Activated naive CD4-positive, alpha-beta T cell treated with anti-CD3 and anti-CD28 coated beads, Interleukin-2, amount 50 U/mL, for 72 hours (primary cell): Measurements from ENCODE around the gene INSYN2B. TPM values are rescaled to one million over a fixed set of nuclear protein-coding genes. Genes with fewer than 3 reads are reported as not detected.

ENCODE experiments used
- ATAC-seq, 2 donors: fragments of 150-1000 bp; cut with Tn5 transposase; 2 replicates each; pipeline ENCODE4 v1.10.0; 2021; ENCODE audit warnings: mild to moderate bottlenecking in 2 of 2, moderate library complexity in 2 of 2
- DNase-seq, 2 donors: peaks; one replicate each; pipeline ENCODE4 v3.0.0; 2021 to 2022; ENCODE audit warnings: low spot score in 2 of 2
- H3K27ac Mint-ChIP-seq, 2 donors: one replicate each; pipeline ENCODE4 v1.8.0; 2022; ENCODE audit warnings: mild to moderate bottlenecking in 2 of 2, mixed read lengths in 2 of 2
- H3K36me3 Mint-ChIP-seq, 2 donors: one replicate each; pipeline ENCODE4 v1.8.0; 2022; ENCODE audit warnings: mixed read lengths in 2 of 2
- H3K9me3 Mint-ChIP-seq, 2 donors: one replicate each; pipeline ENCODE4 v1.8.0; 2022; ENCODE audit warnings: mixed read lengths in 2 of 2
- total RNA-seq, 2 donors: library from RNA; stranded (reverse); gene quantifications; one replicate each; pipeline ENCODE4 v1.2.3, GENCODE V29; 2022

The INSYN2B gene
- total RNA-seq, 2 donors from 2014 or later = not detected

DNA sequence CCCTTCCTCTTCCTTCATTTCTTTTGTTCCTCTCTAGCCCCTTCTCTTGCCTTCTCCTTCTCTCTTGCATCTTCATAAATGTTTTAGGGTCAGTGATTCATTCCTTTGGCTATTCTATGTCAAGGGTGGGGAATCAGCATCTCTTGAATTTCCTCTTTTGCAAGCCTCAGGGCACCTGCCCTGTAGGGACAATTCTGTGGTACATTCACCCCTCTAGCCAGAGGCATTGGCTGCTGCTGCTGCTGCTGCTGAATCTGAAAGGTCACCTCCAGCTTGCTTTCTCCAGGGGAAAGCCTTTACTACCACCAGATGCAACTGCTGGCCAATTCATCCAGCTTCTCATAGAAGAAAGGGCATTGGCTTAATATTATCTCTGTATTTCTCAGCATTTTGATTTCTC lies 87.3 kb downstream of the INSYN2B start:
- Mint-ChIP-seq H3K27ac (peak overlapping the region in 1 of 2 donors; percentile 3), H3K36me3 (peaks cover 0 to 9% of the 10 kb centered on the region in 2 donors), H3K9me3 (peaks cover 0 to 5% of the 10 kb centered on the region in 2 donors)
- DNase-seq = no peak
- no peak for ATAC-seq

DNA sequence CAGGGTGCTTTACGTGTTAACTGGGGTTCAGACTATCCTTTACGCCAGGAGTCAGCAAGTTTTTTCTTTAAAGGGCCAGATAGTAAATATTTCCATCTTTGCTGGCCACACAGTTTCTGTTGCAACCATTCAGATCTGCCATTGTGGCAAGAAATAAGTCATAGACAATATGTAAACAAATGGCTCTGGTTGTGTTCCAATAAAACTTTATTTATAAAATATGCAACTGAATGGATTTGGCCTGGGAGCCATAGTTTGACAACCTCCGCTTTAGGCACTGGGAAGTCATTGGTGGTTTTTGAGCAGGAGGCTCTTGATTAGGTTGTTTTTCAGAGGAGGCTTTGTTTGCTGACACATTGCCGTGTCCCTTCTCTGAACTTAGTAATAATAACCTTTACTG lies 90.7 kb downstream of the INSYN2B start:
- Mint-ChIP-seq H3K36me3 (no peaks in the 10 kb centered on the region), H3K9me3 (peaks cover 0 to 5% of the 10 kb centered on the region in 2 donors), H3K27ac (no peak overlapping the region)
- no peak for ATAC-seq
- DNase-seq = no peak

DNA sequence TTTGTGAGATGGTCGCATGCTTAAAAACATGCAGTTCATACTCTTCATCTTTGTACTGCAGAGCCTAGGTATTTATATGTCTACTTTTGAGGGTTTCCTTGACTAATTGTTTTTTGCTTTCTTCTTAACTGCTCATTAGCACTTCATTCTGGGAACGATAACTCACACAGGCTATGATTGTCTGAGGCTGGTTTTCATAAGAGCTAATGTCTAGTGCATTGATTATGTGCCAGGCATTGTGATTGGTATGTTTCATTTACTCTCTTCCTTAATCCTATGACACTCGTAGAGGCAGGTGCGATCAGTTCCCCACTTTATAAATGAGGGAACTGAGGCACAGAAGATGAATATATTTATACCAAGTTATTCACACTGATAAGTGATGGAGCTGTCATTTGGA lies 93.6 kb downstream of the INSYN2B start:
- DNase-seq (no peak), ATAC-seq (no peak)
- no peak overlapping the region for H3K27ac Mint-ChIP-seq
- H3K9me3 Mint-ChIP-seq = peaks cover 0 to 5% of the 10 kb centered on the region in 2 donors
- H3K36me3 Mint-ChIP-seq = peaks cover 0 to 8% of the 10 kb centered on the region in 2 donors

DNA sequence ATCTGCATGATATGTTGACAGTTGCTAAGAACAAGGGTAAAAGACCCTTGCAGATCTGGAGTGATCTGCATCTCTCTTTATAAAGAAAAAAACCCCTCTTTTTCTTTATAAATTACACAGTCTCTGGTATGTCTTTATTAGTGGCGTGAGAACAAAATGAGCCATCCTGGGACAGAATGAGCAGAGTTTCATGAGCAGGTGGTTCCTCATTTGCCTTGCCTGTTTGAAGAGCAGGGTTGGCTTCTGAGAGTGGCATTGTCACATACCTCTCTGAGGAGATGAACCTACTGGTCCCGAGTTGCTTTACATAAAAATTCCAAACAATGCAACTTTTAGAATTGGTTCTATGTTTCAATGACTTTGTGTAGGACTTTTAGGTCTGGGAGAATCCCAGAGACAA lies 94.3 kb downstream of the INSYN2B start:
- peaks cover 0 to 5% of the 10 kb centered on the region in 2 donors for H3K9me3 Mint-ChIP-seq
- H3K27ac Mint-ChIP-seq = no peak overlapping the region
- ATAC-seq = no peak
- H3K36me3 Mint-ChIP-seq = peaks cover 0 to 8% of the 10 kb centered on the region in 2 donors
- DNase-seq = no peak

DNA sequence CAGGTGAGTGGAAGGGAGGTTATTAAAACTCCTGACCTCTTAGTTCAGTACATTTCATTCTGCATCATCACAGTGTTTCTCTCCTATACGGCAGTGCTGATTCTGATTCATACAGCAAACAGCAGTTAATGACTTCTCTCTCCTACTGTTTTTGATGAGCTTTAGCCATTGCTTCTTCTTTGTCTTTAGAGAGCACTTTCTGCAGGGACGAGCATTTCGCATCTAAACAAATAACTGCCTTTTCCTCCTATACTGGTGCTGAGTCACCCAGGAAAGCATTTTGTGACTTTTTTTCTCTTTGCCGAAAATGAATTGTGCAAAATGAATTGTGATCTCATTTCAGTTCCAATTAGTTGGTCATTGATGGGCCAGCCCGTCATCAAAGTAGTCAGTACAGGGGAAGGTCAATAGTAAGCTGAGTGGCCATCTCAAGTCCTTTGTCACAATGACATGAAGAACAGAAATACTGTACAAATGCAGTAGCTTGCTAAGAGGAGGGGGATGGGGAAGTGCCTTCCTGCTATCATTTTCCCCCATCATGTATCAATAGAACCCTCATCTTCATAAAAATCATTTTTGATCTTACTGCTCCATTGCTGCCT lies 98.5 kb downstream of the INSYN2B start:
- H3K36me3 Mint-ChIP-seq = peaks cover 5 to 18% of the 10 kb centered on the region in 2 donors
- no peak for DNase-seq
- ATAC-seq = no peak
- H3K9me3 Mint-ChIP-seq = no peaks in the 10 kb centered on the region
- H3K27ac Mint-ChIP-seq = no peak overlapping the region

DNA sequence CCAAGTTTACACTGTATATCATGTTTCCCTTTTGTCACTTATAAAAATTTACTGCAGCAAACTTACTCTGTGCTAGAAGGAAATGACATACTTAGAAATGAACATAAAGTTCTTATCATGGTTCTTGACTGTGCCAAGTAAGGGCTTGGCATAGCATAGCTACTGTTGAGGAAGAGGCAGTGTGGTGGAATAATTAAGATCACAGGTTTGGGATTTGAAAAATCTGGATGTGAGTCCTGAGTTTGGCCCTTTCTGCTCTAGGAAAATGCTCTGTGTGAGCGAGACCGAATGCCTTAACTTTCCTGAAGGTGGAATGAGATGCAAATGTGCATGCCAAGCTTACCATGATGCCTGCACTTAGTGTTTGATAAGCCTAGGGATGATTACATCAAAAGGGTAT lies 99.5 kb downstream of the INSYN2B start:
- Mint-ChIP-seq H3K27ac (no peak overlapping the region), H3K36me3 (peaks cover 10 to 20% of the 10 kb centered on the region in 2 donors), H3K9me3 (no peaks in the 10 kb centered on the region)
- ATAC-seq (no peak), DNase-seq (no peak)

DNA sequence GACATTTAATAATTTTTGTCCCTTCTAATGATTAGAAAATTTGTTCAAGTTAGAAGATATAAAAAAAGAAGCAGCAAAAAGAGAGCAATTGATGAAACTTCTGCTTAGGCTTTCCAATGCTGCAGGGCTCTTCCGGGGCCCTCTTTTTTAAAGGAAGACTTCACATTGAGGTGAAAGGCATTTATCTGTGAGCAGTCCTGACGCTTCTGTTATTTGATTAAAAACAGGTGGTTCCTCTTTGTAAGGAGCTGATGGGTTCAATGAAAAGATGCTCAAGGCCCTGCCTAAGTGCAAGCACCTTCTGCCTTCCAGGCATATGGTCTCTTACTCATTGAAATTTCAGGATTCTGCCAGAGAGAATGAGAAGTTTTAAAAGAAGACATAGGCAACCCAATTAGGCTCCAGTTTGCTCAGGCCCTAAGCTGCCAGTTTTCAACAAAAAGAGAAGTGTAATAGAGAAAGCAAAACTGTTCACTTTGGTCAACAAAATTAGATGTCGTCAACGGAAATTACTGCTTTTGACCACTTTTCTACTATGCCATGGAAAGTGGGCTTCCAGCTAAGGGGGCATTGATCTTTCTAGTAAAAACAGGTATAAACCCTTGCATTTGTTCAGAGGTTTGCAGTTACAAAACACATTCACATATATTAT lies 100.2 kb downstream of the INSYN2B start:
- DNase-seq = no peak
- no peak for ATAC-seq
- H3K36me3 Mint-ChIP-seq = peaks cover 14 to 20% of the 10 kb centered on the region in 2 donors
- no peak overlapping the region for H3K27ac Mint-ChIP-seq
- H3K9me3 Mint-ChIP-seq = no peaks in the 10 kb centered on the region

DNA sequence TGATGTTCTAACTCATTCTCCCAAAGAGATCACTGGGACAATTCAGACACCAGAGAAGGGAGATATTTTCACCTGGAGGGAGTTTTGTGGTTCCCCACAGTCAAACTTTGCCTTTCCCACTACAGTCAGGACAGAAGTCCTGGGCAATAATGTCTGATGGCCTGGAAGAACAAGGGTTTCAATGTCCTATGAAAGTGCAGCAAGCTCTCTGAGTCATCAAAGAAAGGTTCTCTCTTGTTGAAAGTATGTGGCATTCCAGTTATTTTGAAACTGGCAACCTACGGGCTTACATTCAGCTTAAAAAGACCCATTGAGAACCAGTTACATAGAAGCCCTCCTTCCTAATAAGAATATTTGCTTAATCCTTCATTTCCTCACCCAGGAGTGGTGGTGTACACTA lies 103.9 kb downstream of the INSYN2B start:
- peak overlapping the region in 1 of 2 donors; percentile 15 for H3K27ac Mint-ChIP-seq
- ATAC-seq (peak in 1 of 2 donors; percentile 68), DNase-seq (no peak)
- no peaks in the 10 kb centered on the region for H3K9me3 Mint-ChIP-seq
- H3K36me3 Mint-ChIP-seq = peaks cover 12 to 14% of the 10 kb centered on the region in 2 donors

DNA sequence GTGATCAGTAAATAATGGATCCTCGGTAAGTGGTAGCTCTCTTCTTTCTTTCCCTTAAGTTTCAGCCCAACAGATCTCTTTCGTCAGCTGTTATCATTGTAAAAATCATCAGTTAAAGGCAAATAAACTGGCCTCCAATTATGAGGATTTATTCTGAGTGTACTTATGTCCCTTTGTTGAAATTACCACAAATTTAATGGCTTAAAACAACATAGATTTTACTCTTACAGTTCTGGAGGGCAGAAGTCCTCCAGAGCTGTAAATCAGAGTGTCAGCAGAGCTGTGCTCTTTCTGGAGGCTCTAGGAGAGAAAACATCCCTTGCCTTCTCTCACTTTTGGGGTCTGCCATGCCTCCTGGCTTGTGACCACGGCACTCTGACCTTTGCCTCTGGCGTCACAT lies 104.6 kb downstream of the INSYN2B start:
- DNase-seq = no peak
- peaks cover 12 to 14% of the 10 kb centered on the region in 2 donors for H3K36me3 Mint-ChIP-seq
- H3K27ac Mint-ChIP-seq = peak overlapping the region in 1 of 2 donors; percentile 15
- no peaks in the 10 kb centered on the region for H3K9me3 Mint-ChIP-seq
- ATAC-seq = no peak

DNA sequence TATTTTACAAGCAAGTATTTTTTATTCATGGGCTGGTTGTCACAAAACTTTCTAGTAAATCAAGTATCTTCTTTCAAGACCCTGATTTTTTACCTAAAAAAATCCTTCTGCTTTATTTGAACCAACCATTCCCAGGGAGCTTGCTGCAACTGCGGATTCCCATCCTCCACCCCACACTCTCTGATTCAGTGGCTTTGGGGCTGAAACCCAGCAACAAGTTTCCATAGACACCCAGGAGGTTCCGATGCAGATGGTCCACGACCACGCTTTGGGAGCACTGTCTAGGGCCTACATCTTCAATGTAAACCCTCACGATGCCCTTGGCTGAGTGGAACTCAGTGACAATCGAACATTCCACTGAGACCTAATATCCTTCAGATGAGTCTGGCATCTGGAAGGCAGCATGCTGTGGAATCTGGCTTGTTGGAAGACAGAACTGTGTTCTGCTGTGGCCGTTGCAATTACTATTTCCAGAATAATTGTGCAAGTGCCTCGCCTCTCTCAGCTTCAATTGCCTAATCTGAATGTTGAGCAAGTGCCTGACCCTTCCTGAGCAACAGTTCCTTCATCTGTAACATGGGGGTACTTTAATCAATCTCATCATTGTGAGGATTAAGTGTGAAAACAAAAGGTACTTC lies 105.1 kb downstream of the INSYN2B start:
- DNase-seq = no peak
- Mint-ChIP-seq H3K27ac (peak overlapping the region in 1 of 2 donors; percentile 15), H3K36me3 (peaks cover 12 to 14% of the 10 kb centered on the region in 2 donors), H3K9me3 (no peaks in the 10 kb centered on the region)
- no peak for ATAC-seq

DNA sequence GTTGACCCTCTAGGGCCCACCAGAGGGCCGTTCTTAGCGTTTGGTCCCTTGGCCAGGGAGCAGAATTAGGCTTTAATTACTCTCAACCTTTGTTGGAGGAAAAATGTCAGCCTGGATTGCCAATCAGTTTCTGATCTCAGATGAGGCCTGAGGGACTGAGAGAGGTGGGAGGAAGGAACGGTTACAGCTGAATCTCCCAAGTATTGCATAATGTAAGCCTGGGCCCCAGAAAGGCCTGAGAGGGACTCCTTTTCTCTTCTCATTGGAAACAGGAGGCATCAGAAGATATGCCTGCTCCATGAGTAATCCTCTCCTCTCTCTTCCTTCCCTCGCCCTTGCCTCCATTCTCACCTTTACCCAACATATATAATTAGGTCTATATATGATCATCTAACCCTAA lies 105.7 kb downstream of the INSYN2B start:
- DNase-seq (no peak), ATAC-seq (no peak)
- Mint-ChIP-seq H3K9me3 (no peaks in the 10 kb centered on the region), H3K27ac (no peak overlapping the region), H3K36me3 (peaks cover 12 to 14% of the 10 kb centered on the region in 2 donors)

DNA sequence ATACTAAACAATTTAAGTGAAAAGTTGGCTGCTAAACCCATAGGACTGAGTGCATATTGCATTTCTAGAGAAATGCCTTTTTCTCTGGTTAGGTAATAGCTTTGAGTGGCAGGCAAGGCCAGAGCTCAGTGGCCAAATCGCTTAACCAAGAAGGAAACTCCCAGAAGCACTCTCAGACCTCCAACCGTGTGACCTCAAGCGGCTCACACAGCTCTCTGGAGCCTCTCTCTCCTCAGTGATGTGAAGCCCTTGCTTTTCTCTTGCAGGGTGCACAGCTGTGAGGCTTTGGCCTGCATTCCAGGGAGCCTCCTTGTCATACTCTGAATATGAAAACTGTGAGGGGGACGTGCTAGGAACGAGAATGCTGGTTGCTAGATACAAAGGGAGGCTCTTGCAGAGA lies 106.7 kb downstream of the INSYN2B start:
- Mint-ChIP-seq H3K27ac (no peak overlapping the region), H3K36me3 (peaks cover 6 to 8% of the 10 kb centered on the region in 2 donors), H3K9me3 (no peaks in the 10 kb centered on the region)
- ATAC-seq = no peak
- no peak for DNase-seq

DNA sequence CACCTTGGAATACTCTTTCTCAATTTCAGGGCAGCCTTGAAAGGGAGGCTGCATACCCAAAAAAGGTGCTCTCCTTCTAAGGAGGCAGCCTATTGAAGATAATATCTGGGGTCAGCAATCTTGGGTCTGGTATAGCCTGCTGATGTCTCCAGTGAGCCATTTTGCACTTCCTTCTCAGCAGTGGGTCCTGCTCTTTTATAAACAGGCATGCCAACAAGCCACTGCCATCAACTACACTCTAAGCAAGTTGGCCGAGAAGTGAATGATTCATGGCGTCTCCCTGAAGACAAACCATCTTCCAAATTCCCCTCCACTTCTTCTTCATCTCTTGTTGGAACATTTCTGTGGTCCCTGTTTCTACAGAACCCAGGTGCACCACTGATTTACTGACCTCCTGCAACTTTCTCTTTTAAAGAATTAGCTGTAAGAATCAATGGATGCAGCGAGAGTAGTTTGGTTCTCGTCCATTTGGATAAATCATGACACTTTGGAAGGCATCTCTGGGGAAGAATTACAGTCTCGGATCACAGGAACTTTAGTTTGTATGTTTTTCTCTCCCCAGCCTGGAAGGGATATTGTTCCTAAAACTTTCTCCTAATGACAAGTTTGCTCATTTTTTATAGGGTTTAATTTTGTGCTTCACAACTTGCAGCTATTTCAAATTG lies 108.3 kb downstream of the INSYN2B start:
- Mint-ChIP-seq H3K9me3 (no peaks in the 10 kb centered on the region), H3K36me3 (peaks cover 4 to 8% of the 10 kb centered on the region in 2 donors), H3K27ac (no peak overlapping the region)
- ATAC-seq (no peak), DNase-seq (no peak)

DNA sequence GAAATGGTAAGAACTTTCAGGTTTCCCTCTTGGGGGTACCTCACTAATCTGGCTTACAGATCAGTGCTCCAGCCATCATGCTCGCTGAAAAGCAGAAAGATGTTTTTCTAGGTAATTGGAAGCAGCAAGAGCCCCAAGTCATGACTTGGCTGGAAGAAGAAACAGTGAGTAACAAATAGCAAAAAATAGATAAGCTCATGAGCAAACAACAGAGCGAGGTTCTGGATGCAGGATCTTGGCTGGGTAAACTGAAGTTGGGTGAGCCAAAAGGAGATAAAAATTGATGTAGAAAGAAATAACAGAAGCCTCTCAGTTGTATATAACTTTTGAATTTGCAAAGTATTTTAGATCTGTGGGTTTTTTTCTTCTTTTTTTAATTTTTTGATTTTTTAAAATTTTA lies 110.1 kb downstream of the INSYN2B start:
- H3K27ac Mint-ChIP-seq = no peak overlapping the region
- no peaks in the 10 kb centered on the region for H3K9me3 Mint-ChIP-seq
- no peak for ATAC-seq
- no peak for DNase-seq
- H3K36me3 Mint-ChIP-seq = peaks cover 0 to 4% of the 10 kb centered on the region in 2 donors

DNA sequence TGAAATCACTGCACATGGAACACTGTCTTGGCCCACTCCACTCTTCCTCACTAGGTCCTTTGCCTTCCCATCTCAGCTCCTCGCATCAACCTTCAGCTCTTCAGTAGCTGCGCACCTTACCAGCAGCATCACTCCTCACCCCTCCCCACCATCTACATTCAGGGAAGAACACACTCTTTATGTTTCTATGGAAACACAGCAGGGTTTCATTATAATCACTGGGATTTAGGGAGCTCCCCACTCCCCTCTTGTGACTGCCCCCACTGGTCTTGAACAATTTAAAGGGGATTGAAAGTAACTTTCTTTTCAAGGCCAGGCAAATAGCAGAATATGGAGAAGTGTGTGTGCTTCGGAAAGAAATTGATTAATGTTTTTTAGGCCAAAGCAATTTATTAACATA lies 111.2 kb downstream of the INSYN2B start:
- Mint-ChIP-seq H3K36me3 (peaks cover 0 to 4% of the 10 kb centered on the region in 2 donors), H3K9me3 (no peaks in the 10 kb centered on the region), H3K27ac (no peak overlapping the region)
- ATAC-seq (no peak), DNase-seq (no peak)

DNA sequence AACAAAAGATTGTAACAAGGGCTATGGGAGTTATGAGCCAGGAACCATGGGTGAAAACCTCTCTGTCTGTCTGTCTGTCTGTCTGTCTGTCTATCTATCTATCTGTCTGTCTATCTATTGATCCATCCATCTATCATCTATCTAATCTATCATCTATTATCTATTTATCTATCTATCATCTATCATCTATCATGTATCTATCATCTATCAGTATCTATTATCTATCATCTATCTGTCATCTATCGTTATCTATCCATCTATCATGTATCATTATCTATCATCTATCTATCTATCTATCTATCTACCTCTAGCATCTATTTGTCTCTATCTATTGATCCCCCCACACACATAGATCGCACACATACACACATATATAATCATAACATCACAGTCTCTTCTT lies 112.9 kb downstream of the INSYN2B start:
- H3K36me3 Mint-ChIP-seq = peaks cover 0 to 4% of the 10 kb centered on the region in 2 donors
- no peak for ATAC-seq
- H3K27ac Mint-ChIP-seq = no peak overlapping the region

DNA sequence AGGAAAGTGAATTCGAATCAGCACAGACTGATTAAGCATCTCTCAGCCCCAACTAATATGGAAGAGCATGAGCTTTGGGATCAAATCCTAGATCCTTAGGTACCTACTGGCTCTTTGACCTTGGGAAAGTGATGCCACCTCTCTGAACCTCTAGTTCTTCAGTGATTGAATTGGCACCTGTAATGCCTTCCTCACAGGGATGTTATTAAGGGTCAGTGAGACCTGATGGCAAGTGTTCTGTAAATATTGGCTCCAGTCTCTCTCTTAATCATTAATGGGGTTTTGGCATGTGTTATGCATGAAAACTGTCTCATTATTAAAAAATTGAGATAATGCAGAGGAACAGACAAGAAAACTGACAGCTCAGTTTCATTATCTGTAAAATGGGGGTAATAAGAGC lies 115.8 kb downstream of the INSYN2B start:
- peak overlapping the region in 1 of 2 donors; percentile 53 for H3K27ac Mint-ChIP-seq
- DNase-seq = no peak
- H3K9me3 Mint-ChIP-seq = no peaks in the 10 kb centered on the region
- no peak for ATAC-seq
- peaks cover 4 to 5% of the 10 kb centered on the region in 2 donors for H3K36me3 Mint-ChIP-seq

More for the DNA sequence above, 112.9 kb downstream of the INSYN2B start:
- no peak for DNase-seq
- H3K9me3 Mint-ChIP-seq = no peaks in the 10 kb centered on the region
